ENCODE data around the gene WDR1.

DNA sequence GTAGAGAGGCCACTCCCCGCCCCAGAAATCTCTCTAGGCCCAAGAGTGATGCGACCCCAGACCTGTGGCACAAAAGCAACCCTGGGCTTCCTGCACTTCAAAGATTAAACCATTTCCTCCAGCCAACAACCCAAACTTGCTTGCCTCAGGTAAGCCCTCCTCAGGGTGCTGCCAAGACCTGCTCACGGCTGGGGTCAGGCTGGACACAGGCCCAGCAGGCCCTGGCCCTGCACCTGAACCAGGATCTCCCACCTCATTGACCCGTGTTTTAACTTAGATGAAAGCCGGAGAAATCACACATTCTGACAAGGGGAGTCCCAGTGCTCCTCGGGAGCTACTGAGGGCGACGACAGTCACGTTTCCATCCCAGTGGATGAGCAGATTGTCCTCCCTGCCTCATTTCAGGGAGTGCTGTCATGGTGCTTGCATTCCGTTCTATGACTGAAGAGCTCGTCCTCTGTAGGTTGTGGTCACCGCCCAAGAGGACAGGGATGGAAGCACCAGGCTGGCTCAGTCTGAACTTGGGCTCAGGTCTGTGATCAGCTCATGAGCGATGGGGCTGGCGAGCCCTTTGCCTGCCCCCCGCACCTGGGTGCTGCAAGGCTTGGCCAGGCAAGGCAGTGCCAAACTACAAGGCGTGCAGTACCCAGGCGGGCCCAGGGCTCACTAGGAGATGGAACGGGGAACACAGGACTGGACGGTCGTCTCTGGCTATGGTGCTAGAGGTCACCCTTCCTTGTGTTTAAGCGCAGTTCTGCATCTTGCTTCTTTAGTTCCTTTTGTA lies 25.9 kb downstream of the WDR1 start:
- TF ChIP-seq EZH2phosphoT487 (IDR thresholded peaks at IDR 0.05; ENCODE audit: insufficient read depth, low read depth), result no peak
- no peak for TF ChIP-seq EZH2 (IDR thresholded peaks at IDR 0.05; ENCODE audit: insufficient read depth, poor library complexity, severe bottlenecking)

All from GM23248 (cell line).